Adrenal gland (tissue), 5 donors: Measurements from ENCODE around the gene GALNTL6.

ENCODE experiments used
- CTCF ChIP-seq, 6 experiments: fragments of 450-650 bp in 4 of 6; fragments of 200-600 bp in 2 of 6; sonication (generic) in 1 of 6; IDR thresholded peaks; 1 replicate in 5 of 6; 2 replicates in 1 of 6; pipeline versions ENCODE4 v1.5.1 to v1.8.0; 2016 to 2021; ENCODE audit warnings: antibody characterized with exemption in 6 of 6, mild to moderate bottlenecking in 2 of 6, moderate library complexity in 1 of 6
- POLR2A ChIP-seq, 2 donors: fragments of 450-650 bp; IDR thresholded peaks; one replicate each; pipeline ENCODE4 v1.6.1; 2017; ENCODE audit warnings: antibody characterized with exemption in 2 of 2, mild to moderate bottlenecking in 2 of 2, moderate library complexity in 1 of 2
- donor health status: DM: no; HTN: no; CAD: no.

DNA sequence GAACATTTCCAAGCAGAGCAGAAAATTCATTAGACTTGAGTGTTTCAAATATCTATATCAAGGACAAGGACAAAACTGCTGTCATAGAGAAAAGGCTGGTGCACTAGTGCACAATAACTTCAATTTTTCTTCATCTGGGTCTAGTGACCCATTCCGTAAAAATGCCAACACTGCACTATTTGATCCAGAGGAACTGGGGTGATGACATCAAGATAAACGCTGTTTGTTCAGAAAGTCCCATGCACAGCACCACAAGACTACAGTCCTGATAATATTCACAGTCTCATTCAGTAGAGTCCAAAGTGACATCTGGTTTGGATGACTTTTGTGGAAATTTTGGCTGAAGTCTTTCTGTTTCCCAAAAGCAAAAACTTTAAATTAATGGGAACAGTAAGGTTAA lies 1051.9 kb downstream of the GALNTL6 start:
- TF ChIP-seq CTCF (IDR thresholded peaks at IDR 0.05) (no peak), POLR2A (IDR thresholded peaks at IDR 0.05) (no peak)
